Measurements from ENCODE around the gene ZC2HC1B.

ZC2HC1B gene

GRCh38 chr6:143959927-143960326 lies 95.7 kb downstream of the ZC2HC1B start:
- no peak for DNase-seq (ENCODE audit: extremely low read depth in 1 of 2, low read depth in 1 of 2)

- DNase-seq (ENCODE audit: extremely low read depth in 1 of 2, low read depth in 1 of 2): no peak
Observed at GRCh38 chr6:143961066-143961465, 96.8 kb downstream of the ZC2HC1B start.

GRCh38 chr6:143961886-143962878 lies 97.9 kb downstream of the ZC2HC1B start:
- DNase-seq (ENCODE audit: extremely low read depth in 1 of 2, low read depth in 1 of 2): no peak

- DNase-seq (ENCODE audit: extremely low read depth in 1 of 2, low read depth in 1 of 2): no peak
Observed at GRCh38 chr6:143963158-143963919, 99.1 kb downstream of the ZC2HC1B start.

- no peak for DNase-seq (ENCODE audit: extremely low read depth in 1 of 2, low read depth in 1 of 2)
Observed at GRCh38 chr6:143964674-143965081, 100.4 kb downstream of the ZC2HC1B start.

GRCh38 chr6:143965503-143966171 lies 101.4 kb downstream of the ZC2HC1B start:
- no peak for DNase-seq (ENCODE audit: extremely low read depth in 1 of 2, low read depth in 1 of 2)

- no peak for DNase-seq (ENCODE audit: extremely low read depth in 1 of 2, low read depth in 1 of 2)
Observed at GRCh38 chr6:143966312-143966711, 102.0 kb downstream of the ZC2HC1B start.

GRCh38 chr6:143967706-143968376 lies 103.6 kb downstream of the ZC2HC1B start:
- no peak for DNase-seq (ENCODE audit: extremely low read depth in 1 of 2, low read depth in 1 of 2)

- DNase-seq (ENCODE audit: extremely low read depth in 1 of 2, low read depth in 1 of 2): no peak
Observed at GRCh38 chr6:143969077-143969476, 104.8 kb downstream of the ZC2HC1B start.

- DNase-seq (ENCODE audit: extremely low read depth in 1 of 2, low read depth in 1 of 2): no peak
Observed at GRCh38 chr6:143970456-143971218, 106.4 kb downstream of the ZC2HC1B start.

GRCh38 chr6:143971482-143972205 lies 107.4 kb downstream of the ZC2HC1B start:
- DNase-seq (ENCODE audit: extremely low read depth in 1 of 2, low read depth in 1 of 2): no peak

- DNase-seq (ENCODE audit: extremely low read depth in 1 of 2, low read depth in 1 of 2): no peak
Observed at GRCh38 chr6:143973097-143973966, 109.1 kb downstream of the ZC2HC1B start.

- DNase-seq (ENCODE audit: extremely low read depth in 1 of 2, low read depth in 1 of 2): no peak
Observed at GRCh38 chr6:143974089-143974488, 109.8 kb downstream of the ZC2HC1B start.

GRCh38 chr6:143976806-143977349 lies 112.6 kb downstream of the ZC2HC1B start:
- no peak for DNase-seq (ENCODE audit: extremely low read depth in 1 of 2, low read depth in 1 of 2)

- DNase-seq (ENCODE audit: extremely low read depth in 1 of 2, low read depth in 1 of 2): no peak
Observed at GRCh38 chr6:143980921-143981320, 116.6 kb downstream of the ZC2HC1B start.

GRCh38 chr6:143982968-143983367 lies 118.7 kb downstream of the ZC2HC1B start:
- no peak for DNase-seq (ENCODE audit: extremely low read depth in 1 of 2, low read depth in 1 of 2)

- no peak for DNase-seq (ENCODE audit: extremely low read depth in 1 of 2, low read depth in 1 of 2)
Observed at GRCh38 chr6:143984666-143985065, 120.4 kb downstream of the ZC2HC1B start.

- DNase-seq (ENCODE audit: extremely low read depth in 1 of 2, low read depth in 1 of 2): no peak
Observed at GRCh38 chr6:143986463-143987065, 122.3 kb downstream of the ZC2HC1B start.
